ENCODE results near the gene PRCD. TPM values are rescaled to one million over a fixed set of nuclear protein-coding genes. Genes with fewer than 3 reads are reported as not detected.

The PRCD gene
- total and polyA plus RNA-seq, 12 donors, result 1.5 to 37.2 (median 5.0) TPM; not detected in 2

- peak overlapping the region in 4 of 5 donors; percentile 62 to 91 (median 75) for H3K27ac ChIP-seq
- H3K27me3 ChIP-seq, result no peaks in the 10 kb centered on the region
- intact Hi-C loops (cut with DNase I), result loop anchor here in 1 of 2 donors (10.0 kb wide), 2 partner anchors 57 to 97 kb away; partner anchors contain the start of gene ST6GALNAC2
- H3K36me3 ChIP-seq (replicated peaks in 1 of 2), result no peaks in the 10 kb centered on the region
- no peak overlapping the region for H3K4me3 ChIP-seq
- no peaks in the 10 kb centered on the region for H3K9me3 ChIP-seq (replicated peaks in 1 of 3)
- H3K4me1 ChIP-seq (replicated peaks in 1 of 2), result peaks cover 24 to 58% of the 10 kb centered on the region in 2 donors
- 34 to 42% (median 40%) methylated on average over 16 to 26 of the region's 26 CpGs for WGBS, 4 donors
- TF ChIP-seq POLR2A (IDR thresholded peaks at IDR 0.05), result no peak
- TF ChIP-seq, protein P1, sequence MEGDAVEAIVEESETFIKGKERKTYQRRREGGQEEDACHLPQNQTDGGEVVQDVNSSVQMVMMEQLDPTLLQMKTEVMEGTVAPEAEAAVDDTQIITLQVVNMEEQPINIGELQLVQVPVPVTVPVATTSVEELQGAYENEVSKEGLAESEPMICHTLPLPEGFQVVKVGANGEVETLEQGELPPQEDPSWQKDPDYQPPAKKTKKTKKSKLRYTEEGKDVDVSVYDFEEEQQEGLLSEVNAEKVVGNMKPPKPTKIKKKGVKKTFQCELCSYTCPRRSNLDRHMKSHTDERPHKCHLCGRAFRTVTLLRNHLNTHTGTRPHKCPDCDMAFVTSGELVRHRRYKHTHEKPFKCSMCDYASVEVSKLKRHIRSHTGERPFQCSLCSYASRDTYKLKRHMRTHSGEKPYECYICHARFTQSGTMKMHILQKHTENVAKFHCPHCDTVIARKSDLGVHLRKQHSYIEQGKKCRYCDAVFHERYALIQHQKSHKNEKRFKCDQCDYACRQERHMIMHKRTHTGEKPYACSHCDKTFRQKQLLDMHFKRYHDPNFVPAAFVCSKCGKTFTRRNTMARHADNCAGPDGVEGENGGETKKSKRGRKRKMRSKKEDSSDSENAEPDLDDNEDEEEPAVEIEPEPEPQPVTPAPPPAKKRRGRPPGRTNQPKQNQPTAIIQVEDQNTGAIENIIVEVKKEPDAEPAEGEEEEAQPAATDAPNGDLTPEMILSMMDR (IDR thresholded peaks at IDR 0.05), result peak in 2 of 6 experiments; percentile 26 to 38
- DNase-seq, result peak in 4 of 7 donors; percentile 34 to 83 (median 44)
These were observed 12.3 kb upstream of the PRCD start for GRCh38 chr17:76527430-76528111.

- Histone ChIP-seq H3K27me3 (no peaks in the 10 kb centered on the region), H3K36me3 (replicated peaks in 1 of 2) (no peaks in the 10 kb centered on the region), H3K9me3 (replicated peaks in 1 of 3) (no peaks in the 10 kb centered on the region), H3K4me1 (replicated peaks in 1 of 2) (peaks cover 24 to 58% of the 10 kb centered on the region in 2 donors), H3K4me3 (no peak overlapping the region), H3K27ac (peak overlapping the region in 4 of 5 donors; percentile 62 to 91 (median 78))
- WGBS, 4 donors, result 54 to 80% (median 69%) methylated on average over 5 to 15 of the region's 15 CpGs
- intact Hi-C loops (cut with DNase I), result loop anchor here in 1 of 2 donors (10.0 kb wide), 2 partner anchors 57 to 97 kb away; partner anchors contain the start of gene ST6GALNAC2
- peak in 1 of 7 donors; percentile 23 for DNase-seq
- TF ChIP-seq POLR2A (IDR thresholded peaks at IDR 0.05), result no peak
- TF ChIP-seq, protein P1 (IDR thresholded peaks at IDR 0.05), result no peak
These were observed 11.7 kb upstream of the PRCD start for GRCh38 chr17:76528156-76528527.

- peak overlapping the region in 4 of 5 donors; percentile 62 to 91 (median 78) for H3K27ac ChIP-seq
- intact Hi-C loops (cut with DNase I), result loop anchor here in 1 of 2 donors (10.0 kb wide), 2 partner anchors 56 to 96 kb away; partner anchors contain the start of gene ST6GALNAC2
- H3K4me1 ChIP-seq (replicated peaks in 1 of 2), result peaks cover 24 to 55% of the 10 kb centered on the region in 2 donors
- H3K4me3 ChIP-seq, result no peak overlapping the region
- no peaks in the 10 kb centered on the region for H3K36me3 ChIP-seq (replicated peaks in 1 of 2)
- peak in 1 of 7 donors; percentile 24 for DNase-seq
- 55 to 64% (median 62%) methylated on average over 29 to 31 of the region's 31 CpGs for WGBS, 4 donors
- H3K27me3 ChIP-seq, result no peaks in the 10 kb centered on the region
- TF ChIP-seq POLR2A (IDR thresholded peaks at IDR 0.05), result no peak
- TF ChIP-seq, protein P1 (IDR thresholded peaks at IDR 0.05), result no peak
- H3K9me3 ChIP-seq (replicated peaks in 1 of 3), result no peaks in the 10 kb centered on the region
These were observed 11.2 kb upstream of the PRCD start for GRCh38 chr17:76528528-76529223.

Data from adrenal gland (tissue), 12 donors.